GM23338 (cell line): ENCODE measurements around the gene ZNF74.
"Not testable (repeated sequence)": the region's sequence is repeated elsewhere in the genome, so short reads cannot be mapped to it uniquely, and the experiment has no call there.

Experiments
- EZH2 ChIP-seq: fragments of 200-600 bp; sonication (generic); IDR thresholded peaks from one replicate; pipeline ENCODE4 v1.8.0; 2017; ENCODE audit warnings: antibody characterized with exemption, mild to moderate bottlenecking, low read depth; ENCODE audit not compliant: unreplicated experiment
- POLR2AphosphoS5 ChIP-seq: IDR thresholded peaks from 2 replicates; pipeline ENCODE4 v1.6.1; 2016; ENCODE audit warnings: antibody characterized with exemption, low read depth
- REST ChIP-seq: IDR thresholded peaks from one replicate; pipeline ENCODE4 v1.6.1; 2018; ENCODE audit warnings: antibody characterized with exemption; ENCODE audit not compliant: unreplicated experiment
- ZNF114 ChIP-seq: fragments of 250-450 bp; sonication (Bioruptor Pico); IDR thresholded peaks from 2 replicates; pipeline ENCODE4 v1.5.0; 2020; ENCODE audit warnings: mild to moderate bottlenecking, moderate library complexity
- TF ChIP-seq, protein P1 (sequence below), 2 experiments: fragments of 200-600 bp in 1 of 2; sonication (generic) in 1 of 2; conservative IDR thresholded peaks; 2 replicates each; pipeline versions ENCODE4 v1.5.1 to v1.6.1; 2016 to 2017; ENCODE audit warnings: antibody characterized with exemption in 2 of 2, low read depth in 2 of 2, mild to moderate bottlenecking in 2 of 2, moderate library complexity in 1 of 2

DNA sequence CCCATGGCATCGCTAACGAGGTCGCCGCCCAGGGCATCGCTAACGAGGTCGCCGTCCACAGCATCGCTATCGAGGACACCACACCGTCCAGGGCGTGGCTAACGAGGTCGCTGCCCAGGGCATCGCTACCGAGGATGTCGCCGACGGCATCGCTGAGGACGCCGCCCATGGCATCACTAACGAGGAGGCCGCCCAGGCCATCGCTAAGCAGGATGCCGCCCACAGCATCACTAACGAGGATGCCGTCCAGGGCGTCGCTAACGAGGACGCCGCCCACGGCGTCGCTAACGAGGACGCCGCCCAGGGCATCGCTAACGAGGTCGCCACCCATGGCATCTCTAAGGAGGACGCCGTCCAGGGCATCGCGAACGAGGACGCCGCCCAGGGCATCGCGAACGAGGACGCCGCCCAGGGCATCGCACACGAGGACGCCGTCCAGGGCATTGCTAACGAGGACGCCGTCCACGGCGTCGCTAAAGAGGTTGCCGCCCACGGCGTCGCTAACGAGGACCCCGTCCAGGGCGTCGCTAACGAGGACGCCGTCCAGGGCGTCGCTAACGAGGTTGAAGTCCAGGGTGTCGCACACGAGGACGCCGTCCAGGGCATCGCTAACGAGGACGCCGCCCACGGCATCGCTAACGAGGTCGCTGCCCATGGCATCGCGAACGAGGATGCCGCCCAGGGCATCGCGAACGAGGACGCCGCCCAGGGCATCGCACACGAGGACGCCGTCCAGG is 35.3 kb upstream of the ZNF74 start:
- TF ChIP-seq, protein P1, sequence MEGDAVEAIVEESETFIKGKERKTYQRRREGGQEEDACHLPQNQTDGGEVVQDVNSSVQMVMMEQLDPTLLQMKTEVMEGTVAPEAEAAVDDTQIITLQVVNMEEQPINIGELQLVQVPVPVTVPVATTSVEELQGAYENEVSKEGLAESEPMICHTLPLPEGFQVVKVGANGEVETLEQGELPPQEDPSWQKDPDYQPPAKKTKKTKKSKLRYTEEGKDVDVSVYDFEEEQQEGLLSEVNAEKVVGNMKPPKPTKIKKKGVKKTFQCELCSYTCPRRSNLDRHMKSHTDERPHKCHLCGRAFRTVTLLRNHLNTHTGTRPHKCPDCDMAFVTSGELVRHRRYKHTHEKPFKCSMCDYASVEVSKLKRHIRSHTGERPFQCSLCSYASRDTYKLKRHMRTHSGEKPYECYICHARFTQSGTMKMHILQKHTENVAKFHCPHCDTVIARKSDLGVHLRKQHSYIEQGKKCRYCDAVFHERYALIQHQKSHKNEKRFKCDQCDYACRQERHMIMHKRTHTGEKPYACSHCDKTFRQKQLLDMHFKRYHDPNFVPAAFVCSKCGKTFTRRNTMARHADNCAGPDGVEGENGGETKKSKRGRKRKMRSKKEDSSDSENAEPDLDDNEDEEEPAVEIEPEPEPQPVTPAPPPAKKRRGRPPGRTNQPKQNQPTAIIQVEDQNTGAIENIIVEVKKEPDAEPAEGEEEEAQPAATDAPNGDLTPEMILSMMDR (conservative IDR thresholded peaks at IDR 0.05; ENCODE audit: low read depth in 2 of 2), result not testable (repeated sequence)
- TF ChIP-seq EZH2, POLR2AphosphoS5, REST, ZNF114: not testable (repeated sequence)
